Forelimb muscle (tissue), 1 donor: Measurements from ENCODE around the gene NALCN. TPM values are rescaled to one million over a fixed set of nuclear protein-coding genes. Genes with fewer than 3 reads are reported as not detected.

Source experiments
- DNase-seq: peaks from one replicate; pipeline ENCODE4 v3.0.0-alpha.2; 2013; ENCODE audit warnings: low read depth
- polyA plus RNA-seq: library from polyadenylated mRNA; unstranded; fragments of 120-200 nt; gene quantifications from one replicate; pipeline ENCODE4 v1.2.1, GENCODE V29; 2013; ENCODE audit not compliant: insufficient read length

Gene NALCN
- polyA plus RNA-seq, 1 donor, result 0.18 TPM

- peak; percentile 35 for DNase-seq
Observed at GRCh38 chr13:101127741-101128353, 288.5 kb downstream of the NALCN start.

GRCh38 chr13:101123028-101123427 is 293.3 kb downstream of the NALCN start:
- no peak for DNase-seq

GRCh38 chr13:101121608-101122007 is 294.7 kb downstream of the NALCN start:
- no peak for DNase-seq

- DNase-seq, result no peak
Observed at GRCh38 chr13:101120007-101120406, 296.3 kb downstream of the NALCN start.

GRCh38 chr13:101116826-101117225 is 299.5 kb downstream of the NALCN start:
- DNase-seq, result no peak

- DNase-seq, result no peak
Observed at GRCh38 chr13:101116341-101116740, 300.0 kb downstream of the NALCN start.

GRCh38 chr13:101115762-101116171 is 300.5 kb downstream of the NALCN start:
- no peak for DNase-seq

- no peak for DNase-seq
Observed at GRCh38 chr13:101111894-101112293, 304.4 kb downstream of the NALCN start.

GRCh38 chr13:101109005-101109404 is 307.3 kb downstream of the NALCN start:
- DNase-seq, result no peak

- no peak for DNase-seq
Observed at GRCh38 chr13:101098873-101099272, 317.4 kb downstream of the NALCN start.

GRCh38 chr13:101092985-101093384 is 323.3 kb downstream of the NALCN start:
- no peak for DNase-seq

- no peak for DNase-seq
Observed at GRCh38 chr13:101090287-101090686, 326.0 kb downstream of the NALCN start.

GRCh38 chr13:101085551-101085950 is 330.8 kb downstream of the NALCN start:
- DNase-seq, result no peak

GRCh38 chr13:101082441-101082840 is 333.9 kb downstream of the NALCN start:
- no peak for DNase-seq

- DNase-seq, result no peak
Observed at GRCh38 chr13:101080616-101081015, 335.7 kb downstream of the NALCN start.

GRCh38 chr13:101065329-101065728 is 351.0 kb downstream of the NALCN start:
- no peak for DNase-seq

GRCh38 chr13:101059793-101060192 is 356.5 kb downstream of the NALCN start:
- DNase-seq, result no peak

- DNase-seq, result no peak
Observed at GRCh38 chr13:101058841-101059240, 357.5 kb downstream of the NALCN start.

- no peak for DNase-seq
Observed at GRCh38 chr13:101053301-101054093, 362.8 kb downstream of the NALCN start.

GRCh38 chr13:101049166-101049850 is 367.0 kb downstream of the NALCN start:
- no peak for DNase-seq

GRCh38 chr13:101036546-101036945 is 379.8 kb downstream of the NALCN start:
- DNase-seq, result no peak

GRCh38 chr13:101035119-101035620 is 381.1 kb downstream of the NALCN start:
- DNase-seq, result no peak
